ENCODE data around the gene SMARCAL1. TPM values are rescaled to one million over a fixed set of nuclear protein-coding genes. Genes with fewer than 3 reads are reported as not detected.

Gene SMARCAL1
- total and polyA plus RNA-seq, 4 donors: 3.4 to 9.3 (median 5.4) TPM

DNA sequence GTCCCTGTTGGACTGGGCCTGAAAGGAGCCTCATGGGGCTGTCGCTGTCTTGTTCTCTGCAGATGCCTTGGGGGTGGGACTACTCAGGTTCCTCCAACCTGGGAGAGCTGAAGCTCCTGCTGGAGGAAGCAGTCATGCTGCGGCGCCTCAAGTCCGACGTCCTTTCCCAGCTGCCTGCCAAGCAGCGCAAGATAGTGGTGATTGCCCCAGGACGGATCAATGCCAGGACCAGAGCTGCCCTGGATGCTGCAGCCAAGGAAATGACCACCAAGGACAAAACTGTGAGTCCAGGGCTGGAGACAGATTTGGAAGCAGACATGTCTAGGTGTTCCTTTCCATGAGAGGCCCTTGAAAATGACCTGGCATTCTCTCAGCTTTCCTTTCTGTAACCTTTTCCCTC is 38.5 kb downstream of the SMARCAL1 start:
- H3K4me1 ChIP-seq (ENCODE audit: control insufficient read depth in 4 of 4, insufficient read depth in 4 of 4, low read length in 3 of 4): no peaks in the 10 kb centered on the region
- 95% methylated on average over 7 of the region's 7 CpGs for WGBS
- peaks cover 16 to 63% (median 54%) of the 10 kb centered on the region in 4 donors for H3K36me3 ChIP-seq (ENCODE audit: control insufficient read depth in 4 of 4, insufficient read depth in 3 of 4, low read depth in 1 of 4, low read length in 3 of 4)
- no peak overlapping the region for H3K9ac ChIP-seq (ENCODE audit: low read depth in 1 of 2, low read length in 2 of 2)
- no peak for DNase-seq (ENCODE audit: low spot score)
- no peak overlapping the region for H3K4me3 ChIP-seq (ENCODE audit: low read depth in 1 of 3, low read length in 3 of 3)
- peaks cover 0 to 5% (median 0%) of the 10 kb centered on the region in 4 donors for H3K9me3 ChIP-seq (ENCODE audit: control insufficient read depth in 4 of 4, low read length in 3 of 4)
- TF ChIP-seq, protein P1, sequence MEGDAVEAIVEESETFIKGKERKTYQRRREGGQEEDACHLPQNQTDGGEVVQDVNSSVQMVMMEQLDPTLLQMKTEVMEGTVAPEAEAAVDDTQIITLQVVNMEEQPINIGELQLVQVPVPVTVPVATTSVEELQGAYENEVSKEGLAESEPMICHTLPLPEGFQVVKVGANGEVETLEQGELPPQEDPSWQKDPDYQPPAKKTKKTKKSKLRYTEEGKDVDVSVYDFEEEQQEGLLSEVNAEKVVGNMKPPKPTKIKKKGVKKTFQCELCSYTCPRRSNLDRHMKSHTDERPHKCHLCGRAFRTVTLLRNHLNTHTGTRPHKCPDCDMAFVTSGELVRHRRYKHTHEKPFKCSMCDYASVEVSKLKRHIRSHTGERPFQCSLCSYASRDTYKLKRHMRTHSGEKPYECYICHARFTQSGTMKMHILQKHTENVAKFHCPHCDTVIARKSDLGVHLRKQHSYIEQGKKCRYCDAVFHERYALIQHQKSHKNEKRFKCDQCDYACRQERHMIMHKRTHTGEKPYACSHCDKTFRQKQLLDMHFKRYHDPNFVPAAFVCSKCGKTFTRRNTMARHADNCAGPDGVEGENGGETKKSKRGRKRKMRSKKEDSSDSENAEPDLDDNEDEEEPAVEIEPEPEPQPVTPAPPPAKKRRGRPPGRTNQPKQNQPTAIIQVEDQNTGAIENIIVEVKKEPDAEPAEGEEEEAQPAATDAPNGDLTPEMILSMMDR (IDR thresholded peaks at IDR 0.05; ENCODE audit: low read depth, low read length, missing input control): no peak
- TF ChIP-seq JUND (IDR thresholded peaks at IDR 0.05): no peak
- no peak for TF ChIP-seq GABPA (IDR thresholded peaks at IDR 0.05 in 1 of 2, conservative IDR thresholded peaks at IDR 0.05 in 1 of 2)
- TF ChIP-seq, protein P2, sequence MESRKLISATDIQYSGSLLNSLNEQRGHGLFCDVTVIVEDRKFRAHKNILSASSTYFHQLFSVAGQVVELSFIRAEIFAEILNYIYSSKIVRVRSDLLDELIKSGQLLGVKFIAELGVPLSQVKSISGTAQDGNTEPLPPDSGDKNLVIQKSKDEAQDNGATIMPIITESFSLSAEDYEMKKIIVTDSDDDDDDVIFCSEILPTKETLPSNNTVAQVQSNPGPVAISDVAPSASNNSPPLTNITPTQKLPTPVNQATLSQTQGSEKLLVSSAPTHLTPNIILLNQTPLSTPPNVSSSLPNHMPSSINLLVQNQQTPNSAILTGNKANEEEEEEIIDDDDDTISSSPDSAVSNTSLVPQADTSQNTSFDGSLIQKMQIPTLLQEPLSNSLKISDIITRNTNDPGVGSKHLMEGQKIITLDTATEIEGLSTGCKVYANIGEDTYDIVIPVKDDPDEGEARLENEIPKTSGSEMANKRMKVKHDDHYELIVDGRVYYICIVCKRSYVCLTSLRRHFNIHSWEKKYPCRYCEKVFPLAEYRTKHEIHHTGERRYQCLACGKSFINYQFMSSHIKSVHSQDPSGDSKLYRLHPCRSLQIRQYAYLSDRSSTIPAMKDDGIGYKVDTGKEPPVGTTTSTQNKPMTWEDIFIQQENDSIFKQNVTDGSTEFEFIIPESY (IDR thresholded peaks at IDR 0.05): no peak
- no peak for TF ChIP-seq RXRA (IDR thresholded peaks at IDR 0.05)
- TF ChIP-seq, protein P3, sequence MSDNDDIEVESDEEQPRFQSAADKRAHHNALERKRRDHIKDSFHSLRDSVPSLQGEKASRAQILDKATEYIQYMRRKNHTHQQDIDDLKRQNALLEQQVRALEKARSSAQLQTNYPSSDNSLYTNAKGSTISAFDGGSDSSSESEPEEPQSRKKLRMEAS (IDR thresholded peaks at IDR 0.05): no peak
- no peak for TF ChIP-seq FOXA1 (IDR thresholded peaks at IDR 0.05)
- TF ChIP-seq, protein P4, sequence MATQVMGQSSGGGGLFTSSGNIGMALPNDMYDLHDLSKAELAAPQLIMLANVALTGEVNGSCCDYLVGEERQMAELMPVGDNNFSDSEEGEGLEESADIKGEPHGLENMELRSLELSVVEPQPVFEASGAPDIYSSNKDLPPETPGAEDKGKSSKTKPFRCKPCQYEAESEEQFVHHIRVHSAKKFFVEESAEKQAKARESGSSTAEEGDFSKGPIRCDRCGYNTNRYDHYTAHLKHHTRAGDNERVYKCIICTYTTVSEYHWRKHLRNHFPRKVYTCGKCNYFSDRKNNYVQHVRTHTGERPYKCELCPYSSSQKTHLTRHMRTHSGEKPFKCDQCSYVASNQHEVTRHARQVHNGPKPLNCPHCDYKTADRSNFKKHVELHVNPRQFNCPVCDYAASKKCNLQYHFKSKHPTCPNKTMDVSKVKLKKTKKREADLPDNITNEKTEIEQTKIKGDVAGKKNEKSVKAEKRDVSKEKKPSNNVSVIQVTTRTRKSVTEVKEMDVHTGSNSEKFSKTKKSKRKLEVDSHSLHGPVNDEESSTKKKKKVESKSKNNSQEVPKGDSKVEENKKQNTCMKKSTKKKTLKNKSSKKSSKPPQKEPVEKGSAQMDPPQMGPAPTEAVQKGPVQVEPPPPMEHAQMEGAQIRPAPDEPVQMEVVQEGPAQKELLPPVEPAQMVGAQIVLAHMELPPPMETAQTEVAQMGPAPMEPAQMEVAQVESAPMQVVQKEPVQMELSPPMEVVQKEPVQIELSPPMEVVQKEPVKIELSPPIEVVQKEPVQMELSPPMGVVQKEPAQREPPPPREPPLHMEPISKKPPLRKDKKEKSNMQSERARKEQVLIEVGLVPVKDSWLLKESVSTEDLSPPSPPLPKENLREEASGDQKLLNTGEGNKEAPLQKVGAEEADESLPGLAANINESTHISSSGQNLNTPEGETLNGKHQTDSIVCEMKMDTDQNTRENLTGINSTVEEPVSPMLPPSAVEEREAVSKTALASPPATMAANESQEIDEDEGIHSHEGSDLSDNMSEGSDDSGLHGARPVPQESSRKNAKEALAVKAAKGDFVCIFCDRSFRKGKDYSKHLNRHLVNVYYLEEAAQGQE (IDR thresholded peaks at IDR 0.05): no peak
- no peak for TF ChIP-seq HNF4G (IDR thresholded peaks at IDR 0.05)
- TF ChIP-seq YY1 (IDR thresholded peaks at IDR 0.05): no peak
- TF ChIP-seq TAF1 (conservative IDR thresholded peaks at IDR 0.05): no peak
- TF ChIP-seq NR2F2 (IDR thresholded peaks at IDR 0.05): no peak
- no peak for TF ChIP-seq ATF3 (IDR thresholded peaks at IDR 0.05)
- TF ChIP-seq FOXA2 (IDR thresholded peaks at IDR 0.05): no peak
- TF ChIP-seq RAD21 (IDR thresholded peaks at IDR 0.05): no peak
- TF ChIP-seq HNF4A (conservative IDR thresholded peaks at IDR 0.05): no peak
- no peak for TF ChIP-seq SP1 (IDR thresholded peaks at IDR 0.05)
- TF ChIP-seq EGR1 (IDR thresholded peaks at IDR 0.05; ENCODE audit: low read depth in 2 of 2): no peak
- H3K27me3 ChIP-seq (ENCODE audit: control insufficient read depth in 4 of 4, insufficient read depth in 4 of 4, low read length in 3 of 4): no peaks in the 10 kb centered on the region
- H3K27ac ChIP-seq (ENCODE audit: low read depth in 1 of 2, low read length in 2 of 2): no peak overlapping the region

Measured in liver (tissue), 9 donors.